ENCODE data around the gene PABPN1.
"Not testable (repeated sequence)": the region's sequence is repeated elsewhere in the genome, so short reads cannot be mapped to it uniquely, and the experiment has no call there.

PABPN1 gene

DNA sequence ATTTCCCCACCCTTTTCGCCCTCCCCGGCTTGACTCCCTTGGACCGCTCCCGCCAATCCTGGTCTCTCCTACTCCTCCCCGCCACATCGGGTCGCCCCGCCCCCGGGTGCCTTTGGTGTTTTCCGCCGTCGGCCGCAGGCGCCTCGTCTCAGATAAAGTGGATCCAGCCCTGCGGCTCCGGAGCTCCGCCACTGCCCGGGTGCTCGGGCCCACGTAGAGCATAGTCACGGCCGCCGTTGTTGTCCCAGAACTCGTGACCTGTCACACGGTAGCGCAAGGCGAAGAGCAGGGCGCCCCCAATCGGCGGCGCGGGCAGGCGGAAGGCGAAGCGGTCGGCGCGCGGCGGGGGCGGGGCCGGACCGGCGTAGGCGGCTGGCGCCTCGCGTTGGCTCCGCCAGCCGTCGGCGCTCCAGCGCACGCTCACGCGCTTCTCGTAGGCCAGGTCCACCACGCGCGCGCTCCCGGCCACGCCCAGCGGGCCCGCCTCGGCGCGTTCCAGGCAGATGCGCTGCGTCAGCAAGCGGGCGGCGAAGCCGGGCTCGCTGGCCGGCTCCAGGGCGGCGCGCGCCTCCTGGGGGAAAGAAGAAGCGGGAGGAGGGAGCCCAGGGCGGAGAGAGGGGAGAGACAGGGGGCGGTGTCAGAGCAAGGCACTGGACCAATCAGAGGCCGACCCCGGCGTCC is 19.8 kb upstream of the PABPN1 start:
- peak overlapping the region; percentile 74 for H3K4me3 ChIP-seq (ENCODE audit: low read depth, low read length)

DNA sequence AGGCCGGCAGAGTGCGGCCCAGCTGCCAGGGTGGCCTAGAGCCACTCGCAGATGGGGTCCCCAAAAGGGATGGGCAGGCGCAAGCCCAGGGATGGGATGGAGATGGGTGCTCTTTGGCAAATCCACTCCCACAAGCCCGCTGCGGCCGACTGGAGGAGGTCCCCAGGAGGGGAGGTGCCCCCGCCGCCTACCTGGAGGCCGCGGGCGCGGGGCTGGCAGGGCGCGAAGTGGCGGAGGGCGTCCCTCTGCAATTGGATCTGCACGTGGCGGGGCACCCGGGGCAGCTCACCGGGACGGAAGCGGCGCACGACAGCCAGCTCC is 19.3 kb upstream of the PABPN1 start:
- H3K4me3 ChIP-seq (ENCODE audit: low read depth, low read length), result peak overlapping the region; percentile 60

DNA sequence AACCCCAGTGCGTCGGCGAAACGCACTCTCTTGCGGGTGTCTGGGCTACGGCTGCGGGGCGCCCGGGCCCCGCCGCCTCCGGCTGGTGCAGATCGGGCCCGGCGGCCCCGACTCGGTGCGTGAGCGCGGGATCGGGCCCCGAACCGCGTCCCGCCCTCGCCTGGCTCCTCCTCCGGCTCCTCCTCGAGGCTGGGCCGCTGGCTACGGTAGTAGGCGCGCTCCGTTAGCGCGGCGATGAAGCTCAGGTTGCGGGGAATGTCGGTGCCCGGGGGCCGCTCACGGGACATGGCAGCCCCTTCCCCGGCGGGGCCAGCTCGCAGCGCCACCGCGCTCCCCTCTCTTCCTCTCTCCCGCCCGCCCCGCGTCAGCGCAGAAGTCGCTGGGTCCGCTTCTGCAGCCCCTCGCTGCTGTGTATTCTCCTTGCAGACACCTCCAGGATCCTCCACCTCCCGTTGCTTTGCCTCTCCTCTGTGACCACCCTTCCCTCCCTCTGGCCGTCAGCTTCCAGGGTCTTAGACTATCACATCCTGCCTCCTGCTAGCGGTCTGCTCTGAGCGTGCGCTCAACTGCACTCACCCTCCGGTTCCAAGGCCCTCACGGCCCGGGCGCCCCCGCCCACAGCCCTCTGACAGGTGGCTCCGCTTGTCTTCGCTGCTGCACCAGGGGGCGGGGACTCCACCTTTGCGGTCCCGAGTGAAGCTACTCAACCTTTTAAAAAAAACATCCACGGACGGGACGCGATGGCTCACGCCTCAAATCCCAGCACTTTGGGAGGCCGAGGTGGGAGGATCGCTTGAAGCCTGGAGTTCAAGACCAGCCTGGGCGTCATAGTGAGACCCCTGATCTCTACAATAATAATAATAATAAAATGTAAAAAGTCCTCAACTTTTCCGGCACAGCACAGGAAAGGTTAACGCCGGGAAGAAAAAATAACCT is 18.7 kb upstream of the PABPN1 start, which contains the start of gene PPP1R3E:
Gene PPP1R3E, minus strand, starts transcription at position 570 of the 936 bp plus-strand sequence. Its CDS starts 283 bp downstream, at position 287.
- H3K4me3 ChIP-seq (ENCODE audit: low read depth, low read length), result peak within 1 kb of the TSS; percentile 60

DNA sequence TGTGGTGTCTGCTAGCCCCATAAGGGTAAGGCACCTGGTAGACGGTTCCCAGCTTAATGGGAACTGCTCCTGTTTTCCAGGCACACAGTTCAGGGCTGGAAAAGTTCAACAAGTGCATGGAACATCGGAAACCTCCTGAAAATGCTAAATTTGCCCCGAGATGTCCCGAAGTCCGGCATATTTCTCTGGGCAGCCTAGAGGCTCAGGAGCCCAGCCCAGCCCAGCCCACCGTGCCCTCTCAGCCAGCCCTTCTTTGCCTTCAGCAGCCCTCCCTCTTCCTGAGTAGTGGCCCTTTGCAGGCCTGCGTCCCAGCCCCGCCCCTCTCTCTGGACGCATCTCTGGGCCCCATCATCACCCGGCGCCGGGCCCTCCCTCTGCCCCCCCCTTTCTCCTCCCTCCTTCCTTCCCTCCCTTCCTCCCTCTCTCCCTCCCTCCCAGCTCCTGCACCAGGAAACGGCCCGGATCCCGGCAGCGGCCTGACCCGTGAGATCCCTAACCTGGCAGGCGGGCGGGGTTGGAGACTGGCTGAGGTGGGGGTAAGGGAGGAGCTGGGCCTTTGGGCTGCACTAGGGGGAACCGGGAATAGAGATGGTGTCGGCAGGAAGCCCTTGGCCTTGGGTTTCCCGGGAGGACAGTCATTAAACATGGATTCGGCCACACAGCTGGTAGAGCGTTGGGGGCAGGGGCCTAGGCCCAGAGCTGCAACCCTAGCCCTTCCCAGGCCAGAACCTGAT is 14.7 kb upstream of the PABPN1 start, which contains the start of gene BCL2L2:
Gene BCL2L2, plus strand, starts transcription at position 422 of the 734 bp plus-strand sequence. CDS start 935 bp downstream, outside the sequence.
- peak within 1 kb of the TSS; percentile 73 for H3K4me3 ChIP-seq (ENCODE audit: low read depth, low read length)

DNA sequence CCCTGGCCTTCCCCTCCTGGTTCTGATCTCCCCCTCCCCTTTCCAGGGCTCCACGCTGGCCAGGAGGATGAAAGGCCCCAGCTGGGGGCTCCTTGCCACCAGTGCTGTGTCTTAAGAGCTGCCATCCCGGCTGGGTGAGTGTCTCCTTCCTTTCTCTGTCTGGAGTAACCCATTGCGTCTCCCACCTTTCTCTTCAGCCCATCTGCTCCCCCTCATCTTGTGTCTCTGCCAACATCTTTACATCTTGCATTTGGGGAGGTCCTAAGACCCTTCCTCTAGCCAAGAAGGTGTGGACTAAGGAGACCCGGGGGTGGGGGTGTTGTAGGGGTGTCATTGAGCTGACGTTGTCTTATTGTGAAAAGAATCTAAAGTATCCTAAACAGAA is 14.1 kb upstream of the PABPN1 start:
- H3K4me3 ChIP-seq (ENCODE audit: low read depth, low read length), result peak overlapping the region; percentile 73

DNA sequence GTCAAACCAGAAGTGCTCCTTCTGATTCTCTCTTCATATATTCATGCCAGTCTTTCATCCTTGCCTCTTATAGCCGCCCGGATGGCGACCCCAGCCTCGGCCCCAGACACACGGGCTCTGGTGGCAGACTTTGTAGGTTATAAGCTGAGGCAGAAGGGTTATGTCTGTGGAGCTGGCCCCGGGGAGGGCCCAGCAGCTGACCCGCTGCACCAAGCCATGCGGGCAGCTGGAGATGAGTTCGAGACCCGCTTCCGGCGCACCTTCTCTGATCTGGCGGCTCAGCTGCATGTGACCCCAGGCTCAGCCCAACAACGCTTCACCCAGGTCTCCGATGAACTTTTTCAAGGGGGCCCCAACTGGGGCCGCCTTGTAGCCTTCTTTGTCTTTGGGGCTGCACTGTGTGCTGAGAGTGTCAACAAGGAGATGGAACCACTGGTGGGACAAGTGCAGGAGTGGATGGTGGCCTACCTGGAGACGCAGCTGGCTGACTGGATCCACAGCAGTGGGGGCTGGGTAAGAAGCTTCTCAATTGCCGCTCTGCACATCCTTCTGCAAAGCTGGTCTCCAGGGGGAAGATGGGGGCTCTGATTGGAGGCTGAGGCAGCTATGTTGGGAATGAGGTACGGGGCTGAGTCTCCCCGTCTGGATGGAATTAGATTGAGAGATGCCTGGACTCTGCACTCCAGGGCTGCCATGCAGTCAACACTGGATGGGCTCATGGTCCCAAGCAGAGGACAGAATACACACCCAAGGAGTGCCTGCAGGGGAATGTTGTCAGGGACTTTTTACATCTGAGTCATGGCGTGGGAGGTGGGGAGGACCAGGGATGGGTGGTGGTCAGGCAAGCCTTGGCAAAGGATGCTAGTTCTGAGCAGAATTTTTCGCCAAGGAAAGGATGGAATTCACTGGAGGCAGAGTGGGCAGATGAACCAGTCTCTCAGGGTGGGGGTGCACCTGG is 13.3 kb upstream of the PABPN1 start:
- peak overlapping the region; percentile 73 for H3K4me3 ChIP-seq (ENCODE audit: low read depth, low read length)

DNA sequence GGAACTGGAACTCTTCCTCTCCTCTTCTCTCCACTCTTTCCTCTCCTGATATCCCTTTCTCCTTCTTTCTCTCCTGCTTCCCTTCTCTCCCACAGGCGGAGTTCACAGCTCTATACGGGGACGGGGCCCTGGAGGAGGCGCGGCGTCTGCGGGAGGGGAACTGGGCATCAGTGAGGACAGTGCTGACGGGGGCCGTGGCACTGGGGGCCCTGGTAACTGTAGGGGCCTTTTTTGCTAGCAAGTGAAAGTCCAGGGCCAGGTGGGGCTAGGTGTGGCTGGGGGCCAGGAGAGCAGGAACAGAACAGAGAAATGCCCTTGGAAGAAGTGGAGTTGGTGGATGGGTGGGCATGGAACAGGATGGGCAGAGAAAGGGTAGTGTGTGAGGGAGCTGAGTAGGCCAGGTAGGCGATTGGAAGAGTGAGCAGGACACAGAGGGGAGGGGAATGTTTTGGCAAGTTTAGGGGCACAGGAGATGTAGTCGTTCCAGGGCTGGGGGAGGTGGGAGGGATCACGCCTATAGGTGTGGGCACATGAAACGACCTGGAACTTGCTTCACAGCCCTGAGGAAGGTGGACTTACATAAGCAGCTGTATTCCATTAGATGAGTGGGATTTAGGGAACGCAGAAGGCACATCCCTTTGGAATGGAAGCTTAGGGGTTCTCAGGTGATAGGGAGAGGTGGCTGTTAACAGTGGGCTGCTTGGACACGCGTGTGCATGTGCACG is 12.4 kb upstream of the PABPN1 start:
- H3K4me3 ChIP-seq (ENCODE audit: low read depth, low read length), result no peak overlapping the region

DNA sequence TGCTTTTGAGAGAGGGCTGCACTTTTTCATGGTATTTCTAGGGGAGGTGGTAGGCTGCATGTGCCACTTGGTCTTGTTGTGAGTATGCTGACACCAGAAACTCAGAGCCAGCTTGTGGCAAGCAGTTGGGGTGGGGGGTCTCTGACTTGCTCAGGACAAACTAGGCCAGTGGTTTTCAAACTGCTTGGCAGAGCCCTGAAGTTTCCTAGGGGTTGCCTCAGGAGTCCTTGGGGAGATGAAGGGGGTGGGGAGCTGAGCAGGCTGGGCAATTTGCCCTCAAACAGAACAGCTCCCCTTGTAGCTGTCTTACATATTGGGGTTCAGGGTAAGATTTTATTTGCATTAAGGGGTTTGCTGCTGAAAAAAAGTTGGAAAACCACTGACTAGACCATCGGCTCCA is 10.7 kb upstream of the PABPN1 start:
- no peak overlapping the region for H3K4me3 ChIP-seq (ENCODE audit: low read depth, low read length)

DNA sequence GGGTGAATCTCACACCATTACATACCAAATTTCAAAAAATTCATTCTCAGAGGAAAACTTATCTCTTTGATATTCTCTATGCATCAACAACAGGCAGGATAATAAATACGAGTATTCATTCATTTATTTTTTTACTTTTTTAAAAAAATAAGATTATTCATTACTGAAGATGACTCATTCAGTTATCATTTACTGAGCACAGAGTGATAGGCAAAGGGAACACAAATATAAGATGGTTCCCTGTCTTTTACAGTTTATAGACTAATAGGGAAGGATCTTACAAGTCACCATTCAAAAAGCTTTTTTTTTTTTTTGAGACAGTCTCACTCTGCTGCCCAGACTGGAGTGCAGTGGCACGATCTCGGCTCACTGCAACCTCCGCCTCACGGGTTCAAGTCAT is 5.0 kb upstream of the PABPN1 start:
- no peak overlapping the region for H3K4me3 ChIP-seq (ENCODE audit: low read depth, low read length)

DNA sequence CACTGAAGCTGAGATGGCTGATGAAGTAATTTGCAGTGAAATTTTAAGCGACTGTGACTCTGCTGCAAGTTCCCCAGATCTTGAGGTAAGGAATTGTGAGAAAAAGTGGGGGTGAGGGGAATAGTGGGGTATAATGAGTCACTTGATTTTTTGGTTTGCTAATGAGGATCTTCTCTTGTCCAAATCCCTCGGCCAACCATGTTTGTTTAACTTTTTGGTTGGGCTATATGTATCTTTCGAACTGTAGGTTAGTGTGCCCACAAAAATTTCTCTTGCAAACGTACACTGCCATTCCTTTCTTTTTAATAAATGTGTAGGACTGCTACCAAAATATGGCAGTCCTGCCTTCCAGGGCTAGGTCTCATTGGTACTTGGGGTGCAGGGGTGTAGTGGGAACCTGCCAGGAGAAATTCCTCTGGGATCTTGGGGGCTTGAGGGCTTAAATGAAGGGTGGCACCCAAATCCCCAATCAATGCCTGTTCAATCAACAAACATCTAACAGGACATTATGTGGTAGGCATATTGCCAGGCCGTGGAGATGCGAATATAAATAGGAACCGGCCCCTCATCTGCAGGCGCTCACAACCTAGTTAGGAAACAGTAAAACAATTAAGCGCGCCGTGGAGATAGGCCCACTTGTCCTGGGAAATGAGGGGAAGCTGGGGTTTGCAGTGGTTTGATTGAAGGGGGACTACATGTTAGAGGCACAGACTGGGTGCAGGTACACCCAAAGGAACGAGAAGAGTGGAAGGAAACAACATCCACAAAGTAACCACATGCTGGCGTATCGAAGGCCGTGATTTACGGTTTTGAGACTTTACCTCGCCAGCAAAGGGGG is 1.3 kb upstream of the PABPN1 start:
- H3K4me3 ChIP-seq (ENCODE audit: low read depth, low read length), result peak overlapping the region; percentile 60

DNA sequence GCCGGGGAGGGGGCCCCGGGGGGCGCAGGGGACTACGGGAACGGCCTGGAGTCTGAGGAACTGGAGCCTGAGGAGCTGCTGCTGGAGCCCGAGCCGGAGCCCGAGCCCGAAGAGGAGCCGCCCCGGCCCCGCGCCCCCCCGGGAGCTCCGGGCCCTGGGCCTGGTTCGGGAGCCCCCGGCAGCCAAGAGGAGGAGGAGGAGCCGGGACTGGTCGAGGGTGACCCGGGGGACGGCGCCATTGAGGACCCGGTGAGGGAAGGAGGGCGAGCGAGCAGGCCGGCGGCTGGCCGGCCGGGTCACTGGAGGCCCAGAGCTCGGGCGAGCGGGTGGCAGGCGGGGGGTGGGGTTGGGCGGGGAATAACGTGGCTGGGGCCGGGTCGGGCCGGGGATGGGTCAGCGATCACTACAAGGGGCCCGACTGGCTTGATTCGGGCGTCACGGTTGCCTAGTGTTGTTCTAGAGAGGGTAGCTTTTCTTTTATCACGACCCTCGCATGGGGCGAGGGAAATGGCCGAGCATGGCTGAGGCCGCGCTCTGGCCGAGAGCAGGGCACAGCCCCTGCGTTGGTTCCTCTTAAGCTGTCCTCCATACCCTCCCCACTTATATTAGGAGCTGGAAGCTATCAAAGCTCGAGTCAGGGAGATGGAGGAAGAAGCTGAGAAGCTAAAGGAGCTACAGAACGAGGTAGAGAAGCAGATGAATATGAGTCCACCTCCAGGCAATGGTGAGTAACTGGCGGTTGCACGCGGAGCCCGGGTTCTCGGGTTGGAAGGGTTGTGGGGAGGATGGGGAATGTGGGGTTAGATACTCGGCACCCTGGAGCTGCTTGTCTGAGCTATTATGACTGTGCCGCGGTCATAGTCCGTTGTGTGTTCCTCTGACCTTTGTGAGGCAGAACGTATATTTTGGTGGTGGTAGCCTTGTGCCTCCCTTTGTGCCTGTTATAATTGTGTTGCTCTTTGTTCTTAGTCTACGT is 603 bp downstream of the PABPN1 start:
- H3K4me3 ChIP-seq (ENCODE audit: low read depth, low read length), result peak overlapping the region; percentile 98

DNA sequence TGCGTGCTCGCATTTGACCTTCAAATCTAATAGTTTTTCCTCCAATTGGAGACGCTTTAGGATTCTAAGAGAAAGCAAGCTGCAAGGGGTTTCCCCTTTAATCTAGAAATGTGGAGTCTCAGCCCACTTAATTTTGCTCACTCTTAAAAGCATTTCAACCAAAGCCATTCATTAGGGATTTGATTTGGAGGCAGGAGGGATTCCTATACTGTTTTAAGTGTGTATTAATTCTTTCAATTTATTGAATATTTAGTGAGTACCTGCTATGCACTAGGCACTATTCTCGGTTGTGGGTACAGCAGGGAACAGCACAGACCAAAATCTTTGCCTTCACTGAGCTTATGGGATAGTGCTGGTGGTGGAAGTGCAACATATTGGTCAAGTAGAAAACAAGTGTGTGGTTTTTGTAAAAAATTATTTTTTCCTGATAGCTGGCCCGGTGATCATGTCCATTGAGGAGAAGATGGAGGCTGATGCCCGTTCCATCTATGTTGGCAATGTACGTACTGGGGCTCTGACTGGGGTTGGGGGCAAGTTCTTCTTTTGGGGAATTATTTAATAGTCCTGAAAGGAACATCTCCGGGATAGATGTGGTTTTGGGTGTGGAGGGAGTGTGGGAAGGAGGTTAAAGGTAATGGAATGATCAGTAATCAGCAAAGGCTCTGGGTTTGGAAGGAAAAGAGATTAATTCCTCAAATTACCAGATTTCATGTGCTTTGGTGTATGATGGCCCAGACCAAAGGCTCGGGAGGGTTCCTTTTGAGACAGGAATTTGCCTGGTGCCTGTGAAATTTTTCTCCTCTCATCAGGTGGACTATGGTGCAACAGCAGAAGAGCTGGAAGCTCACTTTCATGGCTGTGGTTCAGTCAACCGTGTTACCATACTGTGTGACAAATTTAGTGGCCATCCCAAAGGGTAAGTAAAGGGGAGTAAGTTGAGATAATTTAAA is 1.6 kb downstream of the PABPN1 start:
- H3K4me3 ChIP-seq (ENCODE audit: low read depth, low read length), result peak overlapping the region; percentile 98

DNA sequence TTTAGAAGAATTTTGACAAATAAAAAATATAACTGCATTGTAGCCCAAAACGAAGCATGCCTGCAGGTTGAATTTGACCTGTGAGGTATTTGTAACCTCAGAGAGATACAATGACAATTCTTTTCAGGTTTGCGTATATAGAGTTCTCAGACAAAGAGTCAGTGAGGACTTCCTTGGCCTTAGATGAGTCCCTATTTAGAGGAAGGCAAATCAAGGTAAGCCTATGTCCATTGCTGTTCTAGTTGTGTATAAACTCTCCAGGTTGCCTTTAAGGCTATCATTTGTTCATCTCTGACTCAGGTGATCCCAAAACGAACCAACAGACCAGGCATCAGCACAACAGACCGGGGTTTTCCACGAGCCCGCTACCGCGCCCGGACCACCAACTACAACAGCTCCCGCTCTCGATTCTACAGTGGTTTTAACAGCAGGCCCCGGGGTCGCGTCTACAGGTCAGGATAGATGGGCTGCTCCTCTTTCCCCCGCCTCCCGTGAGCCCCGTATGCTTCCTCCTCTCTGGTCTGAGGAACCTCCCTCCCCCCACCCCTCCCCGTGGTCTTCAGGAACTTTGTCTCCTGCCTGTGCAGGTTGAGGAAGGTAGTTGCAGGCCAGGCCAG is 2.7 kb downstream of the PABPN1 start:
- no peak overlapping the region for H3K4me3 ChIP-seq (ENCODE audit: low read depth, low read length)

DNA sequence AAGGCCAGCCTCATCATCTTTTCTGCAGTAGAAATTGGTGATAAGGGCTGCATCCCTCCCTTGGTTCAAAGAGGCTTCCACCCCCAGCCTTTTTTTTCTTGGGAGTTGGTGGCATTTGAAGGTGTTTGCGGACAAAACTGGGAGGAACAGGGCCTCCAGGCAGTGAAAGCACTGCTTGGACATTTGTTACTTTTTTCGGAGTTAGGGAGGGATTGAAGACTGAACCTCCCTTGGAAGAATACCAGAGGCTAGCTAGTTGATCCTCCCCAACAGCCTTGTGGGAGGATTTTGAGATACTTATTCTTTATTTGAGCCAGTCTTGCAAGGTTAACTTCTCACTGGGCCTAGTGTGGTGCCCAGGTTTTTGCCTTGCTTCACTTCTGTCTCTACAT is 3.2 kb downstream of the PABPN1 start:
- no peak overlapping the region for H3K4me3 ChIP-seq (ENCODE audit: low read depth, low read length)

DNA sequence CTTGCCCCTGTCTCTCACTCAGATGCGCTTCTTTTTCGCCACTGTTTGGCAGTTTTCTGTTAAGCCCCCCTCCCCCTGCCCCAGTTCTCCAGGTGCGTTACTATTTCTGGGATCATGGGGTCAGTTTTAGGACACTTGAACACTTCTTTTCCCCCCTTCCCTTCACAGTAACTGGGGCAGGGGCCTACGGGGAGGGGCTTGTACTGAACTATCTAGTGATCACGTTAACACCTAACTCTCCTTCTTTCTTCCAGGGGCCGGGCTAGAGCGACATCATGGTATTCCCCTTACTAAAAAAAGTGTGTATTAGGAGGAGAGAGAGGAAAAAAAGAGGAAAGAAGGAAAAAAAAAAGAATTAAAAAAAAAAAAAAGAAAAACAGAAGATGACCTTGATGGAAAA is 3.7 kb downstream of the PABPN1 start:
- no peak overlapping the region for H3K4me3 ChIP-seq (ENCODE audit: low read depth, low read length)

DNA sequence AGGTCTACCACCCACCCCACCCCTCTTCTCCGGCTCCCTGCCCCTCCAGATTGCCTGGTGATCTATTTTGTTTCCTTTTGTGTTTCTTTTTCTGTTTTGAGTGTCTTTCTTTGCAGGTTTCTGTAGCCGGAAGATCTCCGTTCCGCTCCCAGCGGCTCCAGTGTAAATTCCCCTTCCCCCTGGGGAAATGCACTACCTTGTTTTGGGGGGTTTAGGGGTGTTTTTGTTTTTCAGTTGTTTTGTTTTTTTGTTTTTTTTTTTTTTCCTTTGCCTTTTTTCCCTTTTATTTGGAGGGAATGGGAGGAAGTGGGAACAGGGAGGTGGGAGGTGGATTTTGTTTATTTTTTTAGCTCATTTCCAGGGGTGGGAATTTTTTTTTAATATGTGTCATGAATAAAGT is 4.5 kb downstream of the PABPN1 start:
- H3K4me3 ChIP-seq (ENCODE audit: low read depth, low read length), result not testable (repeated sequence)

All from iPS-11a (cell line).